22Rv1 (cell line): ENCODE results near the gene ESRP2.

Source experiments
- H3K27ac ChIP-seq: fragments of 450-650 bp; 2 replicates; pipeline ENCODE4 v1.5.1; 2017
- ZFX ChIP-seq: fragments of 450-650 bp; IDR thresholded peaks from 2 replicates; pipeline ENCODE4 v1.6.1; 2017; ENCODE audit warnings: antibody characterized with exemption, borderline replicate concordance
- TF ChIP-seq, protein P1 (sequence below): fragments of 450-650 bp; IDR thresholded peaks from 2 replicates; pipeline ENCODE4 v1.5.1; 2017; ENCODE audit warnings: mild to moderate bottlenecking

ESRP2 gene

DNA sequence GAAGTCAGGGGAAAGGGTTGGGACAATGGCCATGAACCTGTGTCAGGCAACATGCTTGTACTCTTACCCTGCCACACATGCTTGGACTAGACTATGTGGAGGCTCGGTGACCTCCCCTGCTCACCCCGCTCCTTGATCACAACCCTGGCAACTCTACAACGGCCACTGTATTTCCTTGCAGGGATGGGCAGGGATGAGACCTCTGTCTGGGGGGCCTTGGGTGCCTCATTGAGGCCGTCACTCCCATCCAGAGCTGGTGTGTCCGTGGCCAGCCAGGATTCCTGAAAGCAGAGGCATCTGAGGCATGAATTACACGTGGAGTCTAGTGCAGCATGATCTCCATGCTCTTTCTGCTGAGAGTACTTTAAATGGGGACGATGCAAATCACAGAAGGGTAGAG is 10.2 kb upstream of the ESRP2 start:
- TF ChIP-seq ZFX, result no peak
- TF ChIP-seq, protein P1, sequence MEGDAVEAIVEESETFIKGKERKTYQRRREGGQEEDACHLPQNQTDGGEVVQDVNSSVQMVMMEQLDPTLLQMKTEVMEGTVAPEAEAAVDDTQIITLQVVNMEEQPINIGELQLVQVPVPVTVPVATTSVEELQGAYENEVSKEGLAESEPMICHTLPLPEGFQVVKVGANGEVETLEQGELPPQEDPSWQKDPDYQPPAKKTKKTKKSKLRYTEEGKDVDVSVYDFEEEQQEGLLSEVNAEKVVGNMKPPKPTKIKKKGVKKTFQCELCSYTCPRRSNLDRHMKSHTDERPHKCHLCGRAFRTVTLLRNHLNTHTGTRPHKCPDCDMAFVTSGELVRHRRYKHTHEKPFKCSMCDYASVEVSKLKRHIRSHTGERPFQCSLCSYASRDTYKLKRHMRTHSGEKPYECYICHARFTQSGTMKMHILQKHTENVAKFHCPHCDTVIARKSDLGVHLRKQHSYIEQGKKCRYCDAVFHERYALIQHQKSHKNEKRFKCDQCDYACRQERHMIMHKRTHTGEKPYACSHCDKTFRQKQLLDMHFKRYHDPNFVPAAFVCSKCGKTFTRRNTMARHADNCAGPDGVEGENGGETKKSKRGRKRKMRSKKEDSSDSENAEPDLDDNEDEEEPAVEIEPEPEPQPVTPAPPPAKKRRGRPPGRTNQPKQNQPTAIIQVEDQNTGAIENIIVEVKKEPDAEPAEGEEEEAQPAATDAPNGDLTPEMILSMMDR, result no peak
- no peak overlapping the region for H3K27ac ChIP-seq

DNA sequence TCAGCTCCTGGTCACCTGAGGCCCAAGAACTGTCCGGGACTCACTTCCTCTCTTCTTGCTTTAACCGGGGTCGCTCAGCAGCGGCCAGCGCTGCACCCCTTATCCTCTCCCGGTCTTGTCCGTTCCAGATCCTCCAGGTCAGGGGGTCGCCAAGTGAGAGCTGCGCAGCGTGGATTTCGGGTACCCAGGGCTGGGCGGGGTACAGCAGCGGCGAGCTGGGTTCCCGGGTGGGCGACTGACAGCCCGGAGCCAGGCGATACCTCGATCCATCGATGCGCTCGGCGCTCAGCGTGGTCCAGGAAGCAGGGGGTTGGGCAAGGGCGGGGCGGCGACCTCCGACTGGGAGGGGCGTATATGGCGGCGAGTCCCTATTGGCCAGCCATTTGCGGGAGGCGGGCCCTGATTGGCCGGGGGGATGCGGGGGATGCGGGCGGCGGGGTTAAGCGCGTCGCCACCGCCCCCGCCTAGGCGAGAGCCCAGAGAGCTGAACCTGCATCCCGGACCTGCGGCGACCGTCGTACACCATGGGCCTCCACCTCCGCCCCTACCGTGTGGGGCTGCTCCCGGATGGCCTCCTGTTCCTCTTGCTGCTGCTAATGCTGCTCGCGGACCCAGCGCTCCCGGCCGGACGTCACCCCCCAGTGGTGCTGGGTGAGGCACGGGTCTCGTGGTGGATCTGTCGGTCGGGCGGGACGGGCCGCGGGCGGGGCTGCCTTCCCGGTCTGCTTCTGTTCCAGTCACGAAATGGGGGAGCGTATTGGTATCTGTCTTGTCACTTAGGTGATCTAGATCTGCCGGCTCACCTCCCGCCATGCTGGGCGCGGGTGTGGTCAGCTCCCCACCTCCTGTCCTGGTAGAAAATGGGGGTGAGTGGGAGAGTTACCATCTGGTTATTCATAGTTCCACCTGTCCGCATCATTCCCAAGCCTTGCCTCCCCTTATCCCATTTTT is 9.3 kb upstream of the ESRP2 start, which contains the start of gene PLA2G15:
PLA2G15 (plus strand) TSS at position 471 of the 951 bp plus-strand sequence; CDS start at position 525, 54 bp downstream.
- no peak for TF ChIP-seq ZFX
- TF ChIP-seq, protein P1, result no peak

DNA sequence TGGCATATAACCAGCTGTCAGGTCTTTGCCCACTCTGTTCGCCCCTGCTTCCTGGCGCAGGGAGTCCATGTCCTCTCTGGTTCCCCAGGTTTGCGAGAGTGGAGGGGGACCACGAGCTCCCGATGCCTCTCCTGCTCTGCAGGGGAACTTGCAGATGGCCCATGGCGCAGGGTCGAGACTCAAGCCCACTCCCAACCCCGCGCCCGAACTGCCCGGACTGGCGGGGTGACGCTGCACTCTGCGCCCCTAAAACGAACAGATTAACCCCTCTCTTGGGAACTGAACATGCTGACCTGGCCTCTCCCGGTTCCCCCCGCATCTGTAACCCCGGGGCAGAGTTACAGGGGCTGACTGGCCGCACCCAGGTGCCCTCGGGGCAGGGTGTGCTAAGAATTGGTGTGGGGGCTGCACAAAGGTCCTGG is 8.6 kb upstream of the ESRP2 start:
- H3K27ac ChIP-seq, result peak overlapping the region; percentile 31
- TF ChIP-seq, protein P1, result no peak

More for the DNA sequence above, 9.3 kb upstream of the ESRP2 start, which contains the start of gene PLA2G15:
- peak within 1 kb of the TSS; percentile 31 for H3K27ac ChIP-seq

DNA sequence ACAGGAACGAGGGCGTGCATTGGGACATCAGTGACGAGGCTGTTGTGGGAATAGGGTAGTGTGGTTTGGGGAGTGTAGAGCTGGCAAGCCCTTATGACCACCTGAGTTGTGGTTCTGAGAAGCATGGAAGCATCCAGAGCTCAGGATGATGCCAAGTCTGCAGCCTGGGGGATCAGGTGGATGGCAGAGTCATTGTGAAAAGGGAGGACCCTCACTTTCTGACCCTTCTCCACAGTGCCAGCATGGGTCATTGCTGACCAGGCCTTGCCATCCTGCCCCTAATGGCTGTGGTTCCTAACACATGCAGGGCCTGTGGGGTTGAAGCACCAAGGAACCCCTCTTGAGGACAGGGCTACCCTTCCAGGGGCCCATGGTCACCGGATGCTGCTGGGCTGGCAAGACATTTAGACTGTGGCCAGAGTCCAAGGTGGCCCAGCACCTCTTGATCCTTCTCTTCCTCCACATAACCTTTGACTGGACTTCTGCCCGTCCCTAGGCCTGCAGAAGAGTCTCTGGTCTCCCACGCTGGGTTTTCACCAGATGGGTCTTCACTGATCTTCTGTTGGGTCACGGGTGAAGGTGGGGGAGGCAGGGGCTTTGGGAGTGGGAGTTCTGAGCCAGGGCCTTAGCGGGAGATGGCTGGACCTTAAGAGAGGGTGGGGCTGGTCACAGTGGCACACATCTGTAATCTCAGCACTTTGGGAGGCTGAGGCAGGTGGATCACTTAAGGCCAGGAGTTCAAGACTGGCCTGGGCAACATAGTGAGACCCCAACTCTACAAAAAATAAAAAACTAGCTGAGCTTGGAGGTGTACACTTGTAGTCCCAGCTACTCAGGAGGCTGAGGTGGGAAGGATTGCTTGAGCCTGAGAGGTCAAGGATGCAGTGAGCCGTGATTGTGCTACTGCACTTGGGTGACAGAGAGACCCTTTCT is 7.3 kb upstream of the ESRP2 start:
- no peak for TF ChIP-seq ZFX
- TF ChIP-seq, protein P1, result no peak
- H3K27ac ChIP-seq, result no peak overlapping the region

DNA sequence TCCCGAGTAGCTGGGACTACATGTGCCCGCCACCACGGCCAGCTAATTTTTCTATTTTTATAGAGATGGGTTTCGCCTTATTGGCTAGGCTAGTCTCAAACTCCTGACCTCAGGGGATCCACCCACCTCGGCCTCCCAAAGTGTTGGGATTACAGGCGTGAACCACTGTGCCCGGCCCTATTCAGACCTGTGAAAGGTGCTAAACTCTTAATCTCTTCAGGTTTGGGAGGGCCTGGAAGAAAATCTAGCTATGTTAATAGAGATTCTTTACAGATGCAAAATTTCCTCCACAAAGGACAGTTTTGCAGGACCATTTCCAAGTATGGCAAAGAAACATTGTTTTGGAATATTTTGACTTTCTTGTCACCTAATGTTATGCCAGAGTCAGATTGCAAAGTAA is 6.2 kb upstream of the ESRP2 start:
- no peak overlapping the region for H3K27ac ChIP-seq
- TF ChIP-seq ZFX, result no peak
- TF ChIP-seq, protein P1, result no peak

DNA sequence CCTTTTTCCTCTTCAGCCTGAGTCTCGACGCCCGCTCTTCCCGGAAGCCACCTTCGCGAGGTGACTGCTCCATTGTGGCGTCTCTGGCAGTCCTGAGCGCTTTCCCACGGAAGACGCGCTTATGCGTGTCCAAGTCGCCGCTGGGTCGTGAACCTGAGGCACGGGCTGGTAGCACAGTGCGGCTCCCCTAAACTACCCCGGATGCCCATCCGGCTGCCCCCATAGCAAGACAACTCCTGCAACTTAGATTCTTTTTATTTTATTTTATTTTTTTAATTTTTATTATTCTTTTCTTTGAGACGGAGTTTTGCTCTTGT is 2.1 kb upstream of the ESRP2 start:
- H3K27ac ChIP-seq, result peak overlapping the region; percentile 100
- no peak for TF ChIP-seq ZFX
- TF ChIP-seq, protein P1, result no peak
